Measurements from ENCODE around the gene SOX8.

The SOX8 gene

DNA sequence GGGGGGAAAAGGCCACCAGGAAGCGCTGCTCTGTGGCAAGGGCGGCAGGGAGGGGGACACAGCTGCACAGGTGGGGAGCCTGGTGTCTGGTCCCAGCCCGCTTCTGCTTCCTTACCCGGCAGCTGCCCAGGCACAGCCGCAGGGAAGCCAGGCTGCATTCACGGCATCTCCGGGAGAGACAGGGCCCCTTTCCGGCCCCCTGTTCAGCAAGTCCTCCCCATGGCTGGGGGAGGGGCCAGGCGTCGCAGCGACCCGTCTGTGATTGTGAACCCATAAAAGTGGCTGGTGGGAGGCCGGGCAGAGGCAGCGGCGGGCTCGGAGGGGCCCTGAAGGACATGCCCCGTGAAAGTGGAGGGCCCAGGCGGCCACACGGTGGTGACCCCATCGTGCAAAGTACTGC lies 28.7 kb downstream of the SOX8 start:
- no peaks in the 10 kb centered on the region for H3K79me2 ChIP-seq (ENCODE audit: insufficient read depth, low read length)
- TF ChIP-seq, protein P1, sequence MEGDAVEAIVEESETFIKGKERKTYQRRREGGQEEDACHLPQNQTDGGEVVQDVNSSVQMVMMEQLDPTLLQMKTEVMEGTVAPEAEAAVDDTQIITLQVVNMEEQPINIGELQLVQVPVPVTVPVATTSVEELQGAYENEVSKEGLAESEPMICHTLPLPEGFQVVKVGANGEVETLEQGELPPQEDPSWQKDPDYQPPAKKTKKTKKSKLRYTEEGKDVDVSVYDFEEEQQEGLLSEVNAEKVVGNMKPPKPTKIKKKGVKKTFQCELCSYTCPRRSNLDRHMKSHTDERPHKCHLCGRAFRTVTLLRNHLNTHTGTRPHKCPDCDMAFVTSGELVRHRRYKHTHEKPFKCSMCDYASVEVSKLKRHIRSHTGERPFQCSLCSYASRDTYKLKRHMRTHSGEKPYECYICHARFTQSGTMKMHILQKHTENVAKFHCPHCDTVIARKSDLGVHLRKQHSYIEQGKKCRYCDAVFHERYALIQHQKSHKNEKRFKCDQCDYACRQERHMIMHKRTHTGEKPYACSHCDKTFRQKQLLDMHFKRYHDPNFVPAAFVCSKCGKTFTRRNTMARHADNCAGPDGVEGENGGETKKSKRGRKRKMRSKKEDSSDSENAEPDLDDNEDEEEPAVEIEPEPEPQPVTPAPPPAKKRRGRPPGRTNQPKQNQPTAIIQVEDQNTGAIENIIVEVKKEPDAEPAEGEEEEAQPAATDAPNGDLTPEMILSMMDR (IDR thresholded peaks at IDR 0.05; ENCODE audit: insufficient read depth, low read length, poor library complexity, severe bottlenecking) = no peak
- no peak for TF ChIP-seq EZH2phosphoT487 (conservative IDR thresholded peaks at IDR 0.05; ENCODE audit: low read length)
- no peaks in the 10 kb centered on the region for H4K20me1 ChIP-seq (ENCODE audit: low read depth, low read length)
- H3K4me2 ChIP-seq (ENCODE audit: low read depth, low read length, poor library complexity, severe bottlenecking) = no peak overlapping the region
- no peak overlapping the region for H3K4me3 ChIP-seq (ENCODE audit: insufficient read depth, low read length, poor library complexity, severe bottlenecking)
- no peaks in the 10 kb centered on the region for H3K36me3 ChIP-seq (ENCODE audit: low read length)
- H3K9ac ChIP-seq (ENCODE audit: low read length) = no peak overlapping the region
- no peak overlapping the region for H3K27ac ChIP-seq (ENCODE audit: low read depth, low read length)
- H3K9me2 ChIP-seq (replicated peaks; ENCODE audit: insufficient read depth, low read length) = no peaks in the 10 kb centered on the region
- no peaks in the 10 kb centered on the region for H3K9me3 ChIP-seq (ENCODE audit: insufficient read depth, low read length)
- no peak overlapping the region for H2AFZ ChIP-seq (ENCODE audit: low read depth, low read length, severe bottlenecking)
- H3K27me3 ChIP-seq (ENCODE audit: low read length) = no peaks in the 10 kb centered on the region
- H3F3A ChIP-seq (ENCODE audit: insufficient read depth) = no peaks in the 10 kb centered on the region

DNA sequence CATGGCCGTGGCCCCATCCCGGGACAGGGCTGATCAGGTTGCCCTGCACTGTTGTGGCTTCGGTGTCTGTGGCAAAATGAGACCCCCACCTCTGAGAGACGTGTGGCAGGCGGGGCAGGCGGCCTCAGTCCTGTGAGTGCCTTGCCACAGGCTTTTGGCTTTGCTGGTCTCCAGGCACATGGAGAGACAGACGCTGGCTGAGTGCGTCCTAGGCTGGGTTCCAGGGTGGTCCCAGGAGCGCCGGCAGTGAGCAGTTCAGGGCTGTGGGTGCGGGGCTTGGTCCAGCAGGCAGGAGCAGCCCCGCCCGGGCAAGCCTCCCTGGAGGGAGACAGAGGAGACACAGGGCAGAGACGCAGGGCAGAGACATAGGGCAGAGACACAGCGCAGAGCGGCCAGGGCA lies 29.2 kb downstream of the SOX8 start:
- no peak overlapping the region for H3K9ac ChIP-seq (ENCODE audit: low read length)
- H3K9me3 ChIP-seq (ENCODE audit: insufficient read depth, low read length) = no peaks in the 10 kb centered on the region
- TF ChIP-seq EZH2phosphoT487 (conservative IDR thresholded peaks at IDR 0.05; ENCODE audit: low read length) = no peak
- TF ChIP-seq, protein P1 (IDR thresholded peaks at IDR 0.05; ENCODE audit: insufficient read depth, low read length, poor library complexity, severe bottlenecking) = no peak
- no peaks in the 10 kb centered on the region for H3K9me2 ChIP-seq (replicated peaks; ENCODE audit: insufficient read depth, low read length)
- no peak overlapping the region for H3K4me3 ChIP-seq (ENCODE audit: insufficient read depth, low read length, poor library complexity, severe bottlenecking)
- no peaks in the 10 kb centered on the region for H3F3A ChIP-seq (ENCODE audit: insufficient read depth)
- H4K20me1 ChIP-seq (ENCODE audit: low read depth, low read length) = no peaks in the 10 kb centered on the region
- no peaks in the 10 kb centered on the region for H3K36me3 ChIP-seq (ENCODE audit: low read length)
- H2AFZ ChIP-seq (ENCODE audit: low read depth, low read length, severe bottlenecking) = no peak overlapping the region
- H3K79me2 ChIP-seq (ENCODE audit: insufficient read depth, low read length) = no peaks in the 10 kb centered on the region
- no peak overlapping the region for H3K27ac ChIP-seq (ENCODE audit: low read depth, low read length)
- H3K4me2 ChIP-seq (ENCODE audit: low read depth, low read length, poor library complexity, severe bottlenecking) = no peak overlapping the region
- no peaks in the 10 kb centered on the region for H3K27me3 ChIP-seq (ENCODE audit: low read length)

DNA sequence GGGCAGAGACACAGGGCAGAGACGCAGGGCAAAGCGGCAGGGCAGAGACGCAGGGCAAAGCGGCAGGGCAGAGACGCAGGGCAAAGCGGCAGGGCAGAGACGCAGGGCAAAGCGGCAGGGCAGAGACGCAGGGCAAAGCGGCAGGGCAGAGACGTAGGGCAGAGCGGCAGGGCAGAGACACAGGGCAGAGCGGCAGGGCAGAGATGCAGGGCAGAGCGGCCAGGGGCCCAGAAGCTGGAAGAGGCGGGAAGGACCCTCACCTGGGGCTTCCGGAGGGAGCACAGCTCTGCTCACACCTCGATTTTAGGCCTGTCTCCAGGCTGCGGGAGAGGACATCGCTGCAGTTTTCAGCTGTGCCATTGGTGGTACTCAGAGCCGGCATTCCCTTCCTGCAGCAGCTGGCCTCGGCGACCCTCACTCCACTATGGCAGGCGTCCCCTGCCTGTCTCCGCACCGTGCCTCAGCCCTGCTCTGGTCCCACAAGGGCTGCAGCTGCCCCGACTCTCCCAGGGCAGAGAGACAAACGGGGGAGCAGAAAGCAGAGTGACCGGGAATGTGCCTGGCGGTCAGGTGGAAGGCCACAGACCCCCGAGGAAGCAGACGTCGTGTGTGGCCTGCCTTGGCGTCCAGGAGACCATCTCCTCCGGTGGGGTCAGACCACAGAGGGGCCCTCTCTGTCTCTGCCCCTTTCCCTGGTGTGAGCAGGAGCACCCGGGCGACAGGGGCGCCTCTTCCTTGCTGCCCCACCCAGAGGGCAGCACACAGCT lies 29.9 kb downstream of the SOX8 start:
- Histone ChIP-seq H3K9me3 (ENCODE audit: insufficient read depth, low read length) (no peaks in the 10 kb centered on the region), H3K4me3 (ENCODE audit: insufficient read depth, low read length, poor library complexity, severe bottlenecking) (no peak overlapping the region), H3K36me3 (ENCODE audit: low read length) (no peaks in the 10 kb centered on the region), H3K4me2 (ENCODE audit: low read depth, low read length, poor library complexity, severe bottlenecking) (no peak overlapping the region), H3K9ac (ENCODE audit: low read length) (no peak overlapping the region), H3K9me2 (replicated peaks; ENCODE audit: insufficient read depth, low read length) (no peaks in the 10 kb centered on the region), H4K20me1 (ENCODE audit: low read depth, low read length) (no peaks in the 10 kb centered on the region), H3K27me3 (ENCODE audit: low read length) (no peaks in the 10 kb centered on the region), H2AFZ (ENCODE audit: low read depth, low read length, severe bottlenecking) (no peak overlapping the region), H3K79me2 (ENCODE audit: insufficient read depth, low read length) (no peaks in the 10 kb centered on the region), H3K27ac (ENCODE audit: low read depth, low read length) (no peak overlapping the region), H3F3A (ENCODE audit: insufficient read depth) (no peaks in the 10 kb centered on the region)
- TF ChIP-seq, protein P1 (IDR thresholded peaks at IDR 0.05; ENCODE audit: insufficient read depth, low read length, poor library complexity, severe bottlenecking) = no peak
- TF ChIP-seq EZH2phosphoT487 (conservative IDR thresholded peaks at IDR 0.05; ENCODE audit: low read length) = no peak

Measured in SU-DHL-6 (cell line).